ENCODE results near the gene HEYL.
A peak's percentile ranks its signal among the peaks of the same experiment; 100 is the strongest.
"Not testable (repeated sequence)": the region's sequence is repeated elsewhere in the genome, so short reads cannot be mapped to it uniquely, and the experiment has no call there.

The HEYL gene

DNA sequence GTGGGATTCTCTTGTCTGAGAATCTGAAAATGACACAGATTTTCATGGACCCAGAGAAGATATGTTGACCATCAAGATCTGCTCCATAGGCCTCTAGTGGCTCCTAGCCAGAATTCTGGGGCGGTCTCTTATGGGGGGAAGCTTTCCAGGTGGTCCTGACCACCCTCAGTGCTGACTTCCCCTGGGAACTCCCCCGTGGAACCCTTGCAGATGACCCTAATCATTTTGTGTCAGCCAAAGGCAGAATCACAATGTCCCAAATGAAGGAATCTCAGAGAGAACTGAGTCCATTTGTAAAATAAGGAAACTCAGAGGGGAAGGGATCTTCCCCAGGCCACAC, 3.6 kb downstream of the HEYL start:
- no peak for DNase-seq

DNA sequence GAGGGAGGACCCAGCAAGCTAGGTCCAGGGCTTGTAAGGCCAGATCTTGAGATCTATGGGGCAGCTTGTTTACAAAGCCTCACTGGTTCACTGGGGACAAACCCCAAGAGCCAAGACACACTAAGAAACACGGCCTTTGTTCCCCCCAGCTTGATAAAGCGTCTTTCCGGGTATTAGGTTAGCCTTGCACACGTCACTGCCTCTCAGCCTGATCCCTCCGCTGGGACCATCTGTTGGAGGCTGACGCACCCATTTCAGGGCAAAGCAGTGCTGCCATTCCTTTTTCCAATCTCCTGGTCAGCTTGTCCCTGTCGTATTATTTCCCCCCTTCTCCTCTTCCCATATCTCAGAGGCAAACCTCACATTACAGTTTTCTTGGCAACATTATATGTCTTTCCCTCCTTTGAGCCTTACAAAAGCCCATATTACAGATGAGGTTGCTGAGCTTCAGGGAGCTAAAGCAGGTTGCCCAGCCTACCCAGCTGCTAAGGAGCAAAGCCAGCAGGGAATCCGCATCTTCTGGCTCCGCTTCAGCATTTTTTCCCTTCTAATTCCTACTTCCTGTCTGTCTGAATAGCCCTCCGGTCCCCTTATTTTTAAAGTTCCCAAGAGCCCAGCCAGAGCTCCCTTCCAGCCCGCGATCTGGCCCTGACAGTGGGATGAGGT, 4.1 kb downstream of the HEYL start:
- no peak for DNase-seq

- no peak for DNase-seq
Measured at GRCh38 chr1:39633422-39633821, 6.0 kb downstream of the HEYL start.

DNA sequence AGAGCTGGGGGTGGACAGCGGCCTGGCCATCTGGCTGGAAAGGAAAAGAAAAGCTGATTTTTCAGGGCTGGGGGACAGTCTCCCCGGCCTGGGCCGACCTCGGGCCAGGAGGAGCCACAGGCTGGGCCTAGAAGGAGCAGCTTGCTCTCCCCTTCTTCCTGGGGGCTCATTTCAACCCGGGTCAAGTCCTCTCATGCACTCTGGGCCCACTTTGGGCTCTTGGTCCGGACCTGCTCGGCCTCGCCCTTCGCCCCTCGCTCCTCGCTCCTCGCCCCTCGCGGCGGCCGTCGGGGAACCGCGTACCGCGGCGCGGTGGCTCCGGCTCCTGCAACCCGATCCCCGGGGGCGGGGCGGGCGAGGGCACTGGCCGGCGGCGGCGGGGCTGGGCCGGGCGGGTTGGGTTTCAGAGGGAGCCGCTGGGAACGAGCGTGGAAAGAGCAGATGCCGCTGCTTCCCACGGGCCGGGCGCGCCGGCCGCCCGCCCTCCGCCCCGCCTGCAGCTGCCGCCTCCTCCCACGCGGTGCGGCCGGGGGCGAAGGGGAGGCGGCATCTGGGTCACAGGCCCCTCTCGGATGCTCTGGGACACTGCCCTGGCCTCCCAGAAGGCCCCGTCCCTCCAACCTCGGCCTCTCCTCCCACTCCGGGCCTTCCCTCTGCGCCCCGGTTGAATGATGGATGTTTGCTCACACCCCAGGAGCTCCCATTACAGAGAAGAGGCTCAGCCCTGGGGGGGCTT, 6.6 kb downstream of the HEYL start:
- no peak for DNase-seq

DNA sequence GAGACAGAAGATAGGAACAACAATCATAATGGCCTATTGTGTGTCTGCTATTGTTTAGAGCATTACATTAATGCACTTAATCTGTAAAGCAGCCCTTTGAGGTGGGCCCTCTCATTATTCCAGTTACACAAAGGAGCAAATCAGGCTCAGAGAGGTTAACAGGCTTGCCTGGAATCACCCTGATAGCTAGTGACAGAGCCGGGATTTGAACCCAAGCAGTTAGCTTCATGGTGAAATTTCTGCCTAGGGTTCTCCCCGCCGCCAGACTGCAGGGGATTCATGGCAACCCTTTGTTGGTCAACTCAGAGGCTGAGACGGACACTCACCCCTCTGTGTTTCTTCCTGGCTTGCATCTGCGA, 7.1 kb downstream of the HEYL start:
- no peak for DNase-seq

DNA sequence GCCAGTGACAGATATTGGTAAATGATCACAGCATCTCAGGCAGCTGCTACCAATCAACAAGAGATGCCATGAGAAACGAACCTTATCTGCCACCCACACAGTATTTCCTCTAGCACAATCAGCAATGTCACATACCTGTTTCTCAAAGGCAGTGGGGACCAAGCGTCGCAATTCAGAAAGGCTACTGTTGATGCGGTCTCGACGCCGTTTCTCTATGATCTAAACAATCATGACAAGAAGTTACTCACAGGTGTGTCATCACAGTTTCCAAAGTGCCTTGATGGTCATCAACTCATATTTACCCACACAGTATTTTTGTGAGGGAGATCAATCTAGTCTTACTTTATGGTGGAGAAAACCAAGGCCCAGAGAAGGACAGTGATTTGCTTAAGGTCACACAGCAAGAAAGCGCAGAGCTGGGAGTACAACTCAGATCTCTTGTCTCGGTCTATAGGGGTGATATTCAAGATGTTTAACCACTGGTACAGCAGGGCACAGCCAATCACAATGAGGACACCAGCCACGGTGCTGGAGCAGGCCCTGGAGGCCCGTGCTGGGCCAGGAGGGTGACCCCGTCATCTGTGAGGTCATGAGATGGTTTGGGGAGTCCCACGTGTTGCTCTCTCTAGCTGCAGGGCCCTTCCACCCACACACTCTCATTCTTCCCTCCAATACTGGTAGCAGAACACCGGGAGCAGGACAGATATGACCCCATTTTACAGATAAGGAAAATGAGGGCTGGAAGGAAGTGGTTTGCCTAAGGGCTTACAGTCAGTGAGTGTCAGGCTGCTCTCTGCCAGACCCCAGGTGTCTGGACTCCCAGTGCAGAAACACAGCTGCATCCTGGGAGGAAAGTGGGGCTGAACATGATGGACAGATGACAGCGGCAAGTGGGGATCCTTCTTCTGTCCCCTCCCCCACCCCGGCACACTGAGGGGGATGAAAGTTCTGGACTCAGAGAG, 7.8 kb downstream of the HEYL start:
- no peak for DNase-seq

DNA sequence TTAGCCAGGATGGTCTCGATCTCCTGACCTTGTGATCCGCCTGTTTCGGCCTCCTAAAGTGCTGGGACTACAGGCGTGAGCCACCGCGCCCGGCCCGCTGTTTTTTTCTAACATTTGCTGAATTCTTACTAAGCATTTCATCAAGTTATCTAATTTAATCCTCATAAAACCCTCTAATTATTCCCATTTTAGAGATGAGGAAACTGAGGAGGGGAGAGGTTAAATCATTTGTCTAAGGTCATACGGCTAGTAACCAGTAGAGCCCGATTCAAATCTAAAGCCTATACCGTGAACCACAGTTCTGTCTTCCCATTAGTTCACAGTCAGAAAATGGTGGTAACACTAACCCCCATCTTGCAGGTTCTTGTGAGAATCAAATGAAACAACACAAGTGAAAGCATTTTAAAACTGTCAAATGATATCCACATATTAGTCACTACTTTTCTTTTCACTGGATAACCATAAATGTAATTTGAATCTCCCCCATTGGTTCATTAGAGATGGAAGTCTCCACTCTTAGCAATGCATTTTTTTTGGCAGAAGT, 10.6 kb downstream of the HEYL start:
- no peak for DNase-seq

- DNase-seq = no peak
Measured at GRCh38 chr1:39626646-39627045, 12.8 kb downstream of the HEYL start.

DNA sequence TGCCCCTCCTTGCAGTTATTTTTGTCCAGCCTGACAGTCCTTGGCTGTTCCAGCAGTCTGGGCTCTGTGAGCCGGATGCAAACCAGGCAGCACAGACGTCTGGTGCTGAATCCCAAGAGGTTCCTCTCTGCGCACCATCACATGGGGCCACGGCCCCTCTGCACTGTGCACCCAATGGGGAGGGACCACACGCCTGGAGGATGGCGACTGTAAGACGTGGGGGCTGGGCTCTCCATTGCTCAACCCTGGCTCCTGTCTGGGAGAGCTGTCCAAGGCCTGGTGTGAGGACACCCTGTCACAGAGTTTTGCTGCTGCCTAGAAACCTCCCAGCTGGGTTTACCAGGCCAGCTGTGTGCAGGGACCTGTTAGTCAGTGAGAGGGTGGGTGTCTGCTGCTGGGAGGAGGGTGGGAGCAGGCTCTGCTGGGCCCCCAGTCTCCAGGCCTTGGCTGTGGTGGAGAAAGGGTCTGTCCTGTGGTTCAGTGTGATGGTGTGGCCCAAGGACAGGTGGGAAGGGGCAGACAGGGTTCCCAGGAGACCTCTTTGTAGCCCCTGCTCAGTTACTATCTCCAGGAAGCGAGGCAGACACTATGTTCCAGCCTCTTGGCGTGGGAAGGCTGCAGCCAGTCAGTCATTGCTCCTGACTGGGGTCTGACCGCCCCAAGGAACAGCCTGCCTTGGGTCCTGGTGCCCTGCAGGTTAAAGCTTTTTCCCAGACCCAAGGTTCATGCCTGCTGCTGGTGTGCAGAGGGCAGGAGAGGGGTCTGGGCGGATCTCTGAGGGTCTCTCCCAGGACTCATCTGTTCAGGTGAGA, 13.8 kb downstream of the HEYL start:
- no peak for DNase-seq

- no peak for DNase-seq
Measured at GRCh38 chr1:39625009-39625408, 14.4 kb downstream of the HEYL start.

DNA sequence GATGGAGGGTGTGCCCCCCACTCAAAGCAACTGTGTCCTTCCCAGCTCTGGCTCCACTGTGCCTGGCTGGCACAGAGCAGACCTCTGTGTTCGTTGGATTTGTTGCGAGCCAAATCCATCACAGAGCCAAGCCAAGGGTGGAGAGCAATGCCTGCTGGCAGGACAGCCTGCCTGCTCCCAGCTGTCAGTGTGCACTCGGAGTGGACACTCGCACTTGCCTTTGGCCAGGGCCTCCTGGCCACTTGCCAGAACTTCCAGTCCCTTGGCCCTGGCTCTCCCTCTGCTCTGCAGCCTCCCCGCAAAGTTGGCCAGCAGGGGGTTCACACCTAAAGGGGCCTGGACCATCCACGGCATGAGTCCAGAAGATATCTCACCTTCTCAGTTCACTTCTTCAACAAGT, 16.4 kb downstream of the HEYL start:
- DNase-seq = no peak

DNA sequence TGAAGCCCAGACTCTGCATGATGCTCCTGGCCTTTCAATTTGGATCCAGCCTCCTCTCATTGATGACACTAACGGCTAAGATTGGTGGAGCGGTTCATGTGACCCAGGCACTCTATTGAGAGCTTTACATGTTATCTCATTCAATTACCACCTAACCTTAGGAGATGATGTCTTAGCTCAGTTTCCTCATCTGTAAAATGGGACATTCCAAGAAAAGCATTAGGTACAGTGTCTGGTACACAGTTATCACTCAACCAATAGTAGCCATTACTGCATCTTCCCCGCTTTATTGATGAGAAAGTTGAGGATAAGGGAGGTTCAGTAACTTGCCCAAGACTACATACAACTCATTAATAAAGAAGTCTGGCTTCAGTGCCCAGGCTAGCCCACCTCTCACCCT, 17.0 kb downstream of the HEYL start:
- no peak for DNase-seq

DNA sequence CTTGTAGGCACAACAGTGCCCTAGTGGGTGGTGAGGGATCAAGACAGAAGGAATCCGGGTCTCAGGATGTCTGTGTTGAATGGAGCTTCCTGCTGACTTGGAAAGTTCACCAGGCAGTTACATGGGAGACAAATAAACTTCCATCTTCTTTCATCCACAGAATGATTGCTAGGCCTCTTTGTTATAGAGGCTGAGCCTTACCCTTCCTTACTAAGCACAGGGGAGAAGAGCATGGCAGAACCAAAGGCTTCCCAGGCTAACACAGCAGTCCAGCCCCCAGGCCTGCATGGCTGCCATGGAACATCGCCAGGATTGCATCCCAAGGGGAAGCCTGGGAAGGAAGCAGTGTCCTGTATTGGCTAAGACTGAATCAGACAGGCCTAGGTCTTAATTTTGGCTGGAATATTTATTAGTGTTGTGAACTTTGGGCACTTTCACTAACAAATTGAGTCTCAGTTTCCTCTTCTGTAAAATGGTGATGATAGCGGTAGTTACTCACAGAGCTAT, 18.7 kb downstream of the HEYL start:
- DNase-seq = no peak

DNA sequence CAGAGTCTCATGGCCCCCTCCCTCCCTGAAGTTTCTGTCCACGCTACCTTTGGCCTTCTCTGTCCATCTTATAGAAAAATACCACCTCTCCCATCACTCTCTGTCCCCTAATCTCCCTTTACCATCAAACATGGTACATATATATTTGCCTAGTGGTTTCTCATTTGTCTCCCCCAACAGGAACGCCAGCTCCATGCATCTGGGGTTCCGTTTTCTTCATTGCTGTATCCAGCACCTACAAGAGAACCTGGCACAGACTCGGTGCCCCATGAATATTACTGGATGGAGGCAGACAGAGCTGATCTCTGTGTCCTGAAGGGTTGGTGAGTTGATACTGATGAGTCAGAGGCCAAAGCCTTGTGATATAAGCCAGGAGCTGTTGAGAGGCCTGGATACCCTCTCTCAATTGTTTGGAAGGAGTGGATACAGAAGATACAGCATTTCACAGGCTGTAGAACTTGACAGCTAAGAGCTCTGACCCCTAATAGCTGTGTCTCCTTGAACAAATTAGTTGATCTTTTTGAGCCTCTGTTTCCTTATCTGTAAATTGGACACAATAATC, 21.9 kb downstream of the HEYL start:
- DNase-seq = no peak

GRCh38 chr1:39615086-39615673, 24.3 kb downstream of the HEYL start:
- DNase-seq = no peak

DNA sequence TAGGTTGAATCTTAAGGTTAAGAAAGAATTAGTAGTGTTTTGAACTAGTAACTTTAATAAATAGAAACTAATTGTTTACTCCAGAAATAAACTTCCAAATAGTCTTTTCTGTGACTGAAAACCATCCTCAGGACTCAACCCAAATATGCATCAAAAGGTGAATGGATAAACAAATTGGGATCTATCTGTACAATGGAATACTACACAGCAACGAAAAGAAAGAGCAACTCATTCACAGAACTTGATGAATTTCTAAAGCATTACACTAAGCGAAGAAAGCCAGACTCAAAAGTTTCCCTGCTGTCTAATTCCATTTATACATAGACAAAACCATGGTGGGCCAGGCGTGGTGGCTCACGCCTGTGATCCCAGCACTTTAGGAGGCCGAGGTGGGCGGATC, 25.0 kb downstream of the HEYL start:
- no peak for DNase-seq

DNA sequence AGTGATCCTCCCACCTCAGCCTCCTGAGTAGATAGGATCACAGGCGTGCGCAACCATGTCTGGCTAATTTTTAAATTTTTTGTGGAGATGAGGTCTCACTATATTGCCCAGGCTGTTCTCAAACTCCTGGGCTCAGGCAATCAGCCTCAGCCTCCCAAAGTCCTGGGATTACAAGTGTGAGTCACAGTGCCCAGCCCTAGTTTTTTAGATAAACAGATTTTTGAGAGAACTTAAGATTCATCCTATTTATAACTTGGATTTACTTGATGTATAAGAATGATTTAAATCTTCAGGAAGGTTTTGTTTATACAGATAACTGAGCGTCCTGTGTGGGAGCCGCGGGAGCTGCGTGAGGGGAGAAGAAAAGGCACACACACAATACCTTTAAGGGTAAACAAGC, 26.2 kb downstream of the HEYL start:
- no peak for DNase-seq

- peak; percentile 67 for DNase-seq
Measured at GRCh38 chr1:39609618-39610331, 29.7 kb downstream of the HEYL start.

DNA sequence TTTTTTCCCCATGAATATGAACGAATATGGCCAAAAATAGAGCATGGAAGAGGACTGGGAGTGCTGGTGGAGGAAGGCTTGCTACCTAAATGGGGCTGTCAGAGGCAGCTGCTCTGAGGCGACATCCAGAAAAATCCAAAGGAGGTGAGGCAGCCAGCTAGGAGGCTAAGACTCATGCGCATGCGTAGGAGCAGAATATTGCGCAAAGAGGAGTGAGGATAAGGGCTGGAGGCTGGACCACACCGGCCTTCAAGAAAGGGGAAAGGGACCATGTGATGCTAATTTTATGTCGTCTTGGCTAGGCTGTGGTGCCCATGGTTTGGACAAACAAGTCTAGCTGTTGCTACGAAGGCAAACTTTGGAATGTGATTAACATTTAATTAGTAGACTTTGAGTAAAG, 30.5 kb downstream of the HEYL start:
- no peak for DNase-seq

- DNase-seq = not testable (repeated sequence)
Measured at GRCh38 chr1:39603677-39604076, 35.8 kb downstream of the HEYL start.

Measured in effector CD8-positive, alpha-beta T cell (primary cell).